Keratinocyte (primary cell): Measurements from ENCODE around the gene TYRO3.

Experiments
- EZH2 ChIP-seq: IDR thresholded peaks from one replicate; pipeline ENCODE4 v1.6.1; 2012; ENCODE audit warnings: inconsistent platforms, mild to moderate bottlenecking, low read length, moderate library complexity
- TF ChIP-seq, protein P1 (sequence below), 3 experiments: IDR thresholded peaks in 1 of 3; conservative IDR thresholded peaks in 1 of 3; optimal IDR thresholded peaks in 1 of 3; 2 replicates in 2 of 3; 3 replicates in 1 of 3; pipeline versions ENCODE3 to v1.5.1; 2011; ENCODE audit warnings: low read length in 3 of 3, mild to moderate bottlenecking in 3 of 3, moderate library complexity in 2 of 3, control low read depth in 1 of 3, inconsistent platforms in 1 of 3; ENCODE audit not compliant: insufficient read depth in 2 of 3; ENCODE audit errors: extremely low read depth in 1 of 3

DNA sequence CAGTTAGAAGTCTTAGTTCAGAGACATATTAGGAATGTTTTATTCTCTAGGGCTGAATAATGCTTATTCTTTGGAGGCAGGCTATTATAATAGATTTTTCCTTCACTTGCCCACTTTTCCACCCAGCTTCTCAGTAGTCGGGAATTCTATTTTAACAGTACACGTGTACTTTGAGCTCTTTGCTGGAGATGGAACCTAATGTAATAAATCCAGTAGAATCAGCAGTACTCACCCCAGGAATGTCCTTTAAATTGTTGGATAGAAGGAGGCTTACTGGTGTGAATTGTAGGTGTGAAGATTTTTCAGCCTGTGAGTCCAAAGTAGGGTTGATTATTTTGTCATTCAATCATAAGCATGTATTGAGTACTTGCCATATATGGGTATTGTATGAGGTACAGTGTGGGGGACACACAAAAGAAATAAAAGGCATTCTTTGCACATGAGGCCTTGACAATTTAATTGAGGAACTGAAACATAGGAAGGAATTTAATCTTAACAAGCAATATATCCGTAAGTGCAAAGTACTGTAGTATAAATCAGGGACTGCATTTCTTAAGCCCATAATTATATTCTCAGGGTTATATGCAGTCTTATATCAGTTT is 71.7 kb downstream of the TYRO3 start:
- TF ChIP-seq, protein P1, sequence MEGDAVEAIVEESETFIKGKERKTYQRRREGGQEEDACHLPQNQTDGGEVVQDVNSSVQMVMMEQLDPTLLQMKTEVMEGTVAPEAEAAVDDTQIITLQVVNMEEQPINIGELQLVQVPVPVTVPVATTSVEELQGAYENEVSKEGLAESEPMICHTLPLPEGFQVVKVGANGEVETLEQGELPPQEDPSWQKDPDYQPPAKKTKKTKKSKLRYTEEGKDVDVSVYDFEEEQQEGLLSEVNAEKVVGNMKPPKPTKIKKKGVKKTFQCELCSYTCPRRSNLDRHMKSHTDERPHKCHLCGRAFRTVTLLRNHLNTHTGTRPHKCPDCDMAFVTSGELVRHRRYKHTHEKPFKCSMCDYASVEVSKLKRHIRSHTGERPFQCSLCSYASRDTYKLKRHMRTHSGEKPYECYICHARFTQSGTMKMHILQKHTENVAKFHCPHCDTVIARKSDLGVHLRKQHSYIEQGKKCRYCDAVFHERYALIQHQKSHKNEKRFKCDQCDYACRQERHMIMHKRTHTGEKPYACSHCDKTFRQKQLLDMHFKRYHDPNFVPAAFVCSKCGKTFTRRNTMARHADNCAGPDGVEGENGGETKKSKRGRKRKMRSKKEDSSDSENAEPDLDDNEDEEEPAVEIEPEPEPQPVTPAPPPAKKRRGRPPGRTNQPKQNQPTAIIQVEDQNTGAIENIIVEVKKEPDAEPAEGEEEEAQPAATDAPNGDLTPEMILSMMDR (optimal IDR thresholded peaks at IDR 0.05 in 1 of 3, IDR thresholded peaks at IDR 0.05 in 1 of 3, conservative IDR thresholded peaks at IDR 0.05 in 1 of 3; ENCODE audit: extremely low read depth in 1 of 3, insufficient read depth in 2 of 3, low read length in 3 of 3): no peak
- TF ChIP-seq EZH2: no peak
